Liver (tissue), 9 donors: ENCODE results near the gene STK39. TPM values are rescaled to one million over a fixed set of nuclear protein-coding genes. Genes with fewer than 3 reads are reported as not detected.

Experiments used
- DNase-seq: peaks from one replicate; pipeline ENCODE4 v3.0.0-alpha.2; 2017; ENCODE audit warnings: low spot score
- H3K27ac ChIP-seq, 2 donors: one replicate each; pipeline ENCODE4 v1.7.0; 2013; ENCODE audit warnings: inconsistent platforms in 2 of 2, low read length in 2 of 2, control low read depth in 1 of 2, low read depth in 1 of 2, mild to moderate bottlenecking in 1 of 2
- H3K27me3 ChIP-seq, 4 donors: one replicate each; pipeline versions ENCODE4 v1.6.1 to v1.7.0; 2013; ENCODE audit warnings: low read length in 3 of 4, inconsistent platforms in 1 of 4, mild to moderate bottlenecking in 1 of 4, moderate library complexity in 1 of 4; ENCODE audit not compliant: control insufficient read depth in 4 of 4, insufficient read depth in 4 of 4
- H3K36me3 ChIP-seq, 4 donors: one replicate each; pipeline versions ENCODE4 v1.6.1 to v1.7.0; 2013; ENCODE audit warnings: low read length in 3 of 4, mild to moderate bottlenecking in 3 of 4, low read depth in 1 of 4, moderate library complexity in 1 of 4; ENCODE audit not compliant: control insufficient read depth in 4 of 4, insufficient read depth in 3 of 4
- H3K4me1 ChIP-seq, 4 donors: one replicate each; pipeline versions ENCODE4 v1.6.1 to v1.7.0; 2013; ENCODE audit warnings: low read length in 3 of 4, mild to moderate bottlenecking in 3 of 4, moderate library complexity in 1 of 4; ENCODE audit not compliant: control insufficient read depth in 4 of 4, insufficient read depth in 4 of 4
- H3K4me3 ChIP-seq, 3 donors: one replicate each; pipeline versions ENCODE4 v1.6.1 to v1.7.0; 2013; ENCODE audit warnings: low read length in 3 of 3, control low read depth in 1 of 3, low read depth in 1 of 3, mild to moderate bottlenecking in 1 of 3
- H3K9ac ChIP-seq, 2 donors: one replicate each; pipeline ENCODE4 v1.7.0; 2013; ENCODE audit warnings: low read length in 2 of 2, mild to moderate bottlenecking in 2 of 2, moderate library complexity in 2 of 2, control low read depth in 1 of 2, low read depth in 1 of 2
- H3K9me3 ChIP-seq, 4 donors: one replicate each; pipeline versions ENCODE4 v1.6.1 to v1.7.0; 2013; ENCODE audit warnings: low read length in 3 of 4; ENCODE audit not compliant: control insufficient read depth in 4 of 4
- ATF3 ChIP-seq: IDR thresholded peaks from 2 replicates; pipeline ENCODE4 v1.6.1; 2016; ENCODE audit warnings: antibody characterized with exemption
- HNF4A ChIP-seq, 2 donors: conservative IDR thresholded peaks; 2 replicates each; pipeline ENCODE4 v1.6.1; 2016; ENCODE audit warnings: antibody characterized with exemption in 2 of 2, mild to moderate bottlenecking in 2 of 2
- REST ChIP-seq: IDR thresholded peaks from 2 replicates; pipeline ENCODE4 v1.6.1; 2016; ENCODE audit warnings: antibody characterized with exemption, mild to moderate bottlenecking
- WGBS: extraction: QIAGEN DNeasy Blood & Tissue Kit; methylation state at CpG from one replicate; pipeline ENCODE4 v1.1.7; 2013; 5-methylcytosine and 5-hydroxymethylcytosine counted together
- polyA plus RNA-seq, 2 donors: library from polyadenylated mRNA; stranded (reverse) in 1 of 2; unstranded in 1 of 2; fragments of 200-250 nt in 1 of 2; fragments of >200 nt in 1 of 2; fragmentation: Nextera tagmentation in 1 of 2; extraction: Ambion mirVana in 1 of 2; gene quantifications; one replicate each; pipeline versions ENCODE4 v1.2.1 to v1.2.3, GENCODE V29; 2013 to 2015
- total RNA-seq, 2 donors: library from RNA; depleted of rRNA; stranded (reverse); fragments of >200 nt; gene quantifications; one replicate each; pipeline ENCODE4 v1.2.3, GENCODE V29; 2014
- donor health status: healthy.
- donor health status: healthy.
- donor health status: healthy.
- donor health status: healthy.
- donor health status: healthy.

Gene STK39
- total and polyA plus RNA-seq, 4 donors = 0.29 to 1.8 (median 0.73) TPM

- Histone ChIP-seq H3K27me3 (no peaks in the 10 kb centered on the region), H3K4me3 (no peak overlapping the region)
Observed at GRCh38 chr2:168149986-168150385, 97.4 kb downstream of the STK39 start.

GRCh38 chr2:168149150-168149974, 98.0 kb downstream of the STK39 start:
- 49% methylated on average over 5 of the region's 5 CpGs for WGBS

More at GRCh38 chr2:168149986-168150385, 97.4 kb downstream of the STK39 start:
- no peak for TF ChIP-seq ATF3
- peaks cover 0 to 15% (median 5%) of the 10 kb centered on the region in 4 donors for H3K4me1 ChIP-seq
- H3K27ac ChIP-seq = no peak overlapping the region
- H3K9ac ChIP-seq = no peak overlapping the region
- no peak for DNase-seq
- 79% methylated on average over 6 of the region's 6 CpGs for WGBS
- H3K9me3 ChIP-seq = no peaks in the 10 kb centered on the region
- no peaks in the 10 kb centered on the region for H3K36me3 ChIP-seq

More at GRCh38 chr2:168149150-168149974, 98.0 kb downstream of the STK39 start:
- Histone ChIP-seq H3K4me1 (peaks cover 0 to 15% (median 5%) of the 10 kb centered on the region in 4 donors), H3K9me3 (no peaks in the 10 kb centered on the region), H3K27ac (no peak overlapping the region), H3K27me3 (no peaks in the 10 kb centered on the region), H3K9ac (no peak overlapping the region), H3K4me3 (no peak overlapping the region), H3K36me3 (no peaks in the 10 kb centered on the region)
- DNase-seq = no peak
- TF ChIP-seq REST = no peak
- peak; percentile 58 for TF ChIP-seq ATF3
- peak; percentile 63 to 78 for TF ChIP-seq HNF4A (conservative IDR thresholded peaks at IDR 0.05)
